ENCODE data around the gene ITPKC. TPM values are rescaled to one million over a fixed set of nuclear protein-coding genes. Genes with fewer than 3 reads are reported as not detected.

ITPKC gene
- total RNA-seq, 1 donor from 2014 or later: 92.6 TPM

GRCh38 chr19:40774916-40775631 is 58.2 kb downstream of the ITPKC start, which contains the start of gene MIA:
Gene MIA, plus strand, starts transcription at chr19:40775521. Its CDS starts 22 bp downstream, at chr19:40775543.
- TF ChIP-seq CTCF (IDR thresholded peaks at IDR 0.05) (no peak), POLR2AphosphoS5 (IDR thresholded peaks at IDR 0.05; ENCODE audit: insufficient read depth in 1 of 2, low read depth in 1 of 2) (no peak), POLR2A (IDR thresholded peaks at IDR 0.05) (no peak)
- H3K4me1 ChIP-seq: peaks cover 15% of the 10 kb centered on the region
- no peak for DNase-seq (ENCODE audit: extremely low spot score in 2 of 2)
- H3K4me3 ChIP-seq: no peak within 1 kb of the TSS
- H3K27ac ChIP-seq: peak within 1 kb of the TSS; percentile 88
- no peaks in the 10 kb centered on the region for H3K9me3 ChIP-seq
- H3K36me3 ChIP-seq: no peaks in the 10 kb centered on the region
- H3K27me3 ChIP-seq: no peaks in the 10 kb centered on the region
- intact Hi-C loops (cut with DNase I): no loop called here

- H3K4me3 ChIP-seq: no peak overlapping the region
- no peaks in the 10 kb centered on the region for H3K27me3 ChIP-seq
- no peak for TF ChIP-seq POLR2A (IDR thresholded peaks at IDR 0.05)
- no peak for TF ChIP-seq POLR2AphosphoS5 (IDR thresholded peaks at IDR 0.05; ENCODE audit: insufficient read depth in 1 of 2, low read depth in 1 of 2)
- no peak for TF ChIP-seq CTCF (IDR thresholded peaks at IDR 0.05)
- H3K27ac ChIP-seq: no peak overlapping the region
- intact Hi-C loops (cut with DNase I): no loop called here
- peaks cover 15% of the 10 kb centered on the region for H3K4me1 ChIP-seq
- DNase-seq (ENCODE audit: extremely low spot score in 2 of 2): no peak
- no peaks in the 10 kb centered on the region for H3K9me3 ChIP-seq
- no peaks in the 10 kb centered on the region for H3K36me3 ChIP-seq
Observed at GRCh38 chr19:40775632-40776022, 58.7 kb downstream of the ITPKC start.

- no peak for TF ChIP-seq POLR2AphosphoS5 (IDR thresholded peaks at IDR 0.05; ENCODE audit: insufficient read depth in 1 of 2, low read depth in 1 of 2)
- TF ChIP-seq CTCF (IDR thresholded peaks at IDR 0.05): no peak
- no peak for TF ChIP-seq POLR2A (IDR thresholded peaks at IDR 0.05)
- intact Hi-C loops (cut with DNase I): no loop called here
- no peak overlapping the region for H3K4me3 ChIP-seq
- H3K4me1 ChIP-seq: peaks cover 15% of the 10 kb centered on the region
- no peak for DNase-seq (ENCODE audit: extremely low spot score in 2 of 2)
- H3K36me3 ChIP-seq: no peaks in the 10 kb centered on the region
- no peaks in the 10 kb centered on the region for H3K9me3 ChIP-seq
- peak overlapping the region; percentile 88 for H3K27ac ChIP-seq
- no peaks in the 10 kb centered on the region for H3K27me3 ChIP-seq
Observed at GRCh38 chr19:40776364-40776763, 59.5 kb downstream of the ITPKC start.

GRCh38 chr19:40776932-40777644 is 60.2 kb downstream of the ITPKC start:
- Histone ChIP-seq H3K4me1 (peaks cover 15% of the 10 kb centered on the region), H3K36me3 (no peaks in the 10 kb centered on the region), H3K4me3 (peak overlapping the region; percentile 56 to 90), H3K27ac (peak overlapping the region; percentile 88), H3K27me3 (no peaks in the 10 kb centered on the region), H3K9me3 (no peaks in the 10 kb centered on the region)
- intact Hi-C loops (cut with DNase I): no loop called here
- peak in 1 of 2 donors; percentile 95 for DNase-seq (ENCODE audit: extremely low spot score in 2 of 2)
- TF ChIP-seq CTCF (IDR thresholded peaks at IDR 0.05) (no peak), POLR2AphosphoS5 (IDR thresholded peaks at IDR 0.05; ENCODE audit: insufficient read depth in 1 of 2, low read depth in 1 of 2) (no peak), POLR2A (IDR thresholded peaks at IDR 0.05) (no peak)

- Histone ChIP-seq H3K4me1 (peaks cover 15% of the 10 kb centered on the region), H3K9me3 (no peaks in the 10 kb centered on the region), H3K4me3 (peak overlapping the region; percentile 56 to 90), H3K36me3 (no peaks in the 10 kb centered on the region), H3K27me3 (no peaks in the 10 kb centered on the region), H3K27ac (peak overlapping the region; percentile 88)
- DNase-seq (ENCODE audit: extremely low spot score in 2 of 2): no peak
- intact Hi-C loops (cut with DNase I): no loop called here
- TF ChIP-seq CTCF (IDR thresholded peaks at IDR 0.05) (no peak), POLR2A (IDR thresholded peaks at IDR 0.05) (no peak), POLR2AphosphoS5 (IDR thresholded peaks at IDR 0.05; ENCODE audit: insufficient read depth in 1 of 2, low read depth in 1 of 2) (no peak)
Observed at GRCh38 chr19:40777645-40777936, 60.7 kb downstream of the ITPKC start.

Measured in vagina (tissue), 2 donors.